WTC11 (cell line): Measurements from ENCODE around the gene ZCCHC9.

Experiments used
- MAX ChIP-seq: sonication (generic); formaldehyde crosslinking; IDR thresholded peaks from 2 replicates; pipeline ENCODE4 v1.8.0; 2022; ENCODE audit warnings: mild to moderate bottlenecking, missing genetic modification reagents
- TF ChIP-seq, protein P1 (sequence below): fragments of 200-600 bp; IDR thresholded peaks from 2 replicates; pipeline ENCODE4 v1.8.0; 2022; ENCODE audit warnings: antibody characterized with exemption

DNA sequence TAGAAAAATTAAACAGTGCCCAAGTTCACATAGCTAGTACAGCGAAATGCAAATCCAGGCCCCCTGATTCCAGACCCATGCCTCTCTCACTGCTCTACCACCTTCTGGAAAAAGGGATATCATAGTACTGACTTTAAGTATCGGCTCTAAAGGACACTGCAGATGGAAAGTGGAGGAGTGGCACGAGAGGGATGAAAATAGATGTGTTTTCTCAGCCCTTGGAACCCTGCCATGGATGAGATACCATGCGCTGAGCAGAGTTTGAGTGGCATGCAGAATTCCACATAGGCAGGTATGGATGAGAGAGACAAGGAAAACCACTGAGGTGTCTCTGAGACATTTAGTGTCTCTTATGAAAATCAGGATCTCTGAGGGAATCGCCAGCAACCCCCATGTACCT, 49.5 kb upstream of the ZCCHC9 start:
- TF ChIP-seq, protein P1, sequence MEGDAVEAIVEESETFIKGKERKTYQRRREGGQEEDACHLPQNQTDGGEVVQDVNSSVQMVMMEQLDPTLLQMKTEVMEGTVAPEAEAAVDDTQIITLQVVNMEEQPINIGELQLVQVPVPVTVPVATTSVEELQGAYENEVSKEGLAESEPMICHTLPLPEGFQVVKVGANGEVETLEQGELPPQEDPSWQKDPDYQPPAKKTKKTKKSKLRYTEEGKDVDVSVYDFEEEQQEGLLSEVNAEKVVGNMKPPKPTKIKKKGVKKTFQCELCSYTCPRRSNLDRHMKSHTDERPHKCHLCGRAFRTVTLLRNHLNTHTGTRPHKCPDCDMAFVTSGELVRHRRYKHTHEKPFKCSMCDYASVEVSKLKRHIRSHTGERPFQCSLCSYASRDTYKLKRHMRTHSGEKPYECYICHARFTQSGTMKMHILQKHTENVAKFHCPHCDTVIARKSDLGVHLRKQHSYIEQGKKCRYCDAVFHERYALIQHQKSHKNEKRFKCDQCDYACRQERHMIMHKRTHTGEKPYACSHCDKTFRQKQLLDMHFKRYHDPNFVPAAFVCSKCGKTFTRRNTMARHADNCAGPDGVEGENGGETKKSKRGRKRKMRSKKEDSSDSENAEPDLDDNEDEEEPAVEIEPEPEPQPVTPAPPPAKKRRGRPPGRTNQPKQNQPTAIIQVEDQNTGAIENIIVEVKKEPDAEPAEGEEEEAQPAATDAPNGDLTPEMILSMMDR: no peak
- TF ChIP-seq MAX: no peak
